Stimulated activated CD4-positive, alpha-beta T cell treated with anti-CD3 and anti-CD28 coated beads, Interleukin-15, amount 100 ng/mL, for 1 hour (primary cell): ENCODE data around the gene ATP6V1C2.
A peak's percentile ranks its signal among the peaks of the same experiment; 100 is the strongest.

Experiments
- DNase-seq, 2 donors: peaks; one replicate each; pipeline ENCODE4 v3.0.0-alpha.2; 2020; ENCODE audit warnings: low read depth in 1 of 2, low spot score in 1 of 2

Gene ATP6V1C2, protein sequence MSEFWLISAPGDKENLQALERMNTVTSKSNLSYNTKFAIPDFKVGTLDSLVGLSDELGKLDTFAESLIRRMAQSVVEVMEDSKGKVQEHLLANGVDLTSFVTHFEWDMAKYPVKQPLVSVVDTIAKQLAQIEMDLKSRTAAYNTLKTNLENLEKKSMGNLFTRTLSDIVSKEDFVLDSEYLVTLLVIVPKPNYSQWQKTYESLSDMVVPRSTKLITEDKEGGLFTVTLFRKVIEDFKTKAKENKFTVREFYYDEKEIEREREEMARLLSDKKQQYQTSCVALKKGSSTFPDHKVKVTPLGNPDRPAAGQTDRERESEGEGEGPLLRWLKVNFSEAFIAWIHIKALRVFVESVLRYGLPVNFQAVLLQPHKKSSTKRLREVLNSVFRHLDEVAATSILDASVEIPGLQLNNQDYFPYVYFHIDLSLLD

DNA sequence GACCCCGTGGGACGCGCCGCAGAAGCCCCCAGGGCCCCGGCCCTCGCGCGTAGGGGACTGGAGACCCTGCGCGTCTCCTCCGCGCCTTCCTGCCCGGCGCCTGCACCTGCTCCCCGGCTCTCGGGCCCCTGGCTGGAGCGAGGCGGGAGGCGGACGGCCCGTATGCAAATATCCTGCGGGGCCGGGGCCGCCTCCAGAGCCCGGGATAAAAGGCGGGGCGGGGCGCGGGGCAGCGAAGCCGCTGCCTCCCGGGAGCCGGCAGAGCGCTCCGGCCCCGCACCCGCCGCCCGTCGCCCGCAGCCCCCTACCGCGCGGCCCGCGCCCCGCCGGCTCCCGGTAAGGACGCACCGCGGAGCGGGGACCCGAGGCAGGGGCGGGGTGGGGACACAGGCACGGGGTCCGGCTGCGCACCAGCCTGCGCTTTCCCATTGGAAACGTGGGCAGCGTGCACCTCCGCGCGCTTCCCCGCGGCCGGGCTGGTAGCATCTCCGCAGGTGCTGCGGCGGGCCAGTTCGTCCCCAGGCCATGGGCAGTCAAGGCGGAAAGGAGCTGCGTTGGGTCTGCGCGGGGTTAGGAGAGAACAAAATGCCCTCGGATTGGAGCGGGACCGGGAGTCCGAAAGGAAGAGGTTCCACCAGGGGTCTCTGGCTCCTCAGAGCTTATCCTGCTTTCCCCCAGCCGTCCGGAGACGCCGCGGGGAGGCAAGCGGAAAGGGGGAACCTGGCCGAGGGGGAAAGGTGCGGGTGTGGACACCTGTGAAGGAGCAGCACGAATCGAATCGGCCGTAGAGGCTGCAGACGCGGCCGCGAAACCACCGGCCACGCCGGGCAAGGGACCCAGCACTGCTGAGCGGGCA is at the start of gene ATP6V1C2:
ATP6V1C2 (plus strand) TSS at position 235 of the 856 bp plus-strand sequence. CDS start 1,220 bp downstream, outside the sequence.
- no peak for DNase-seq

DNA sequence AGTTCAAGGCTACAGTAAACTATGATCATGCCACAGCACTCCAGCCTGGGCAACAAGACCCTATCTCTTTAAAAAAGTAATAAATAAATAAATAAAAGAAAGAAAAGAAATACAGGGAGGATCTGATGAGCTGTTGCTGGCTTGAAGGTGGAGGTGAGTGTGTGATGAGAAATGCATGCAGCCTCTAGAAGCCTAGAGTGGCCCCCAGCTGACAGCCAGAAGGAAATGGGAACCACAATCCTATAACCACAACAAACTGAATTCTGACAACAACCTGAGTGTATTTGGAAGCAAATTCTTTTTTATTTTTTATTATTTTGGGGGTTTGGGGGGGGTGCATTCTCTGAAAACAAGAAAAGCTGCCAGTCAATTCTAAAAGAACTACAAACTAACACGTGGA is 46.3 kb upstream of the ATP6V1C2 start:
- DNase-seq: no peak

DNA sequence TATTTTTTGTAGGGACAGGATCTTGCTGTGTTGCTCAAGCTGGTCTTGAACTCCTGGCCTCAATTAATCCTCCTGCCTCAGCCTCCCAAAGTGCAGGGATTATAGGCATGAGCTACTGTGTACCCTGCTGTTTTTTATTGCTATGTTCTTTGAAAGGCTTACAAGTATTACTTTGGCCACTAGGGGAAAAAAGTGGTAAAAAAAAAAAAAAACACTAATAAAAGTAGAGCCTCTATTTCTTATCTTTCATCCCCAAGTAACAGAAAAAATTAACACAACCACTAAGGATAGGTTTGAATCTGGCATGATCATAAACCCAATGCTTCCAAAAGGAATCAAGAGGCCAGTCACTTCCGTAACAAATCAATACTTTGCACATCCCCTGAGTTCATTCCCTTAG is 43.2 kb upstream of the ATP6V1C2 start:
- no peak for DNase-seq

DNA sequence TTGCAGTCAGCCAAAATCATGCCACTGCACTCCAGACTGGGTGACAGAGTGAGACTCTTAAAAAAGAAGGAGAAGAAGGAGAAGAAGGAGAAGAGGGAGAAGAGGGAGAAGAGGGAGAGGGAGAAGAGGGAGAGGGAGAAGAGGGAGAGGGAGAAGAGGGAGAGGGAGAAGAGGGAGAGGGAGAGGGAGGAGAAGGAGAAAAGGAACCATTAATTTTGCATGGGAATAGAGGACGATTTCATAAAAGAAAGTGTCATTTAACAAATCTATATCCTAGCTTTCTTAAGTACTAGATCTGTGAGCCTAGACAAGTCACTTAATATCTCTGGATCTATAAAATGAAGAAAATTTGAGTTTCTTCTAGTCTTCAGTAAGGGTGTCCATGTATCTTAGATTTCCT is 41.2 kb upstream of the ATP6V1C2 start:
- no peak for DNase-seq

DNA sequence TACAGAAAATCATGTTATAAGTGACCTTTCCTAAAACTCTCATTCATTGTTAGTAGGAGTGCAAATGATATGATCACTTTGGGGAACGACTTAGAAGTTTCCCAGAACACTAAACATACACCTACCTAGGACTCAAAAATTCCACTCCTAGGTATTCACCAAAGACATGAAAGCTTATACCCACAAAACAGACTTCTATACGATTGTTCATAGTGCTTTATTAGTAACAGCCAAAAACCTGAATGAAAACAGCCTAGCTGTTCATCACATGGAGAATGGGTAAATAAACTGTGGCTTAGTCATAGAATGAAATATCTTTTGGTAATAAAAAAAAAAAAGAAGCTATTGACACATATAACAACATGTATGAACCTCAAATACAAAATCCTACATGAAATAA is 40.5 kb upstream of the ATP6V1C2 start:
- no peak for DNase-seq

DNA sequence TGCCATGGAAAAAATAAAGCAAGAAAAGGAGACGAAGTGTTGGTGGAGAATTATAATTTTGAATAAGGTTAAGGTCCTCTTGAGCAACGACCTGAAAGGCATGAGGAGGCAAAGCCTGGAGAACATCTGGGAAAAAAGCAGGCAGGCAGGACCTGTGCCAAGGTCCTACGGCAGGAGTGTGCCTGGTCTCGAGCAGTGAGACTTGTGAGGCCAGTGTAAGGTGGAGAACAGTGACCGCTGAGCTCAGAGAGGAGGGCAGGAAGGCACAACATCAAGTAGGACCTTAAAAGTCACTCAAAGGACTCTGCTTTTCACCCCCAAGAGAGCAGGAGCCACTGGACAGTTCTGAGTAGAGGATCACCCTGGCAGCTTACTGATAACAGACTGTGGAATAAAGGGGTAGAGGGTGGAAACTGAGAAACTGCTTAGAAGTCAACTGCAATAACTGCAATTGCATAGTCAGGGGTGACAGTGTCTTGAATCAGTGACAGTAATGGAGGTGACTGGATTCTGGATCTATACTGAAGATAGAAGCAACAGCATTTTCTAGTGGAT is 35.2 kb upstream of the ATP6V1C2 start:
- no peak for DNase-seq

DNA sequence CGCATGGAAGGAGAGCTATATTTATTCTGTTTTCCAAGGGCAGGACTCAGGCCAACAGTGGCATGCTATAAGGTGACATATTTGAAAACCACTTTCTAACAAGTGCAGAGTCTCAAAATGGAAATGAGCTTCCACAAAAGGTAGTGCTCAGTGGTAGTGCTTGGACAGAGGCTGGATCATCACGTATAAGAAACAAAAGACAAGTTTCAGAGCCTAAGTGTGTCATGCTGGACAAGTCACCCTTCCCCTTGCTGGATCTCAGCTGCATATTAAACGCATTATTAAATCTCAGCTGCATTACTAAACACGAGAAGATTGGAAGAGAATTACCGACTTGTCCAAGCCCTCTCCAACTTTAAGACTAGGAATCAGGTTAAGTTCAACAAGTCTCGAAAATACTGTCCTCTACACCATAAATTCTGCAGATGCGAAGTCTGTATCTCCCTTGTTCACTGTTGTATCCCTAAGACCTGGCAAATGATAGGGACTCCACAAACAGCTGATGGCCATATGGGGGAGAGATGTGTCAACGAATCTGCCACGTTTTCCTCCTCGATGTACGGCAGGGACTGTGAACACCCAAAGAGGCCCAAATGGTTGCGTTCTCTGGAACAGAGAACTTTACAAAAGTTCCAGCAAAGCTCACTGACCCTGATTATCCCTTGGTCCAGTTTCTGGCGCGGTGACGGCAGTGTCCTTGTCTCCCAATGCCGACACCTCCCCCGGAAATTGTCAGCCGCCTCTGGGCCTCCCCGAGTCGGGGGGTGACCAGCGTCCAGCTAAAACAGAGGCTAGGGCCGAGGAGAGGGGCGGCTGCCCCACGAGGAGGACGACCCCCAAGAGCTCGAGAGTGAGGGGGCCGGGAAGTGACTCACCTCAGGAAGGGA is 32.3 kb upstream of the ATP6V1C2 start:
- DNase-seq: peak in 1 of 2 donors; percentile 7

DNA sequence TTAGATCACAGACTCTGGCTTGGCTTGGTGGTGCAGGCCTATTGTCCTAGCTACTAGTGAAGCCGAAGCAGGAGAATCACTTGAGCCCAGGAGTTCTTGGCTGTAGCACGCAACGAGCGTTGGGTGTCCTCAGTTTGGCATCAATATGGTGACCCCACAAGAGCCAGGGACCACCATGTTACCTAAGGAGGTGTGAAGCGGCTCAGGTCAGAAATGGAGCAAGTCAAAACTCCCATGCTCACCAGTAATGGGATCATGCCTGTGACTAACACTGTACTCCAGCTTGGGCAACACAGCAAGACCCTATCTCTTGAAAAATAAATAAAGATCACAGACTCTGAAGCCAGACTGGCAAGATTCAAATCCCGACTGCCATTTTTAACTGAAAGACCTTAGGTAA is 29.9 kb upstream of the ATP6V1C2 start:
- no peak for DNase-seq

DNA sequence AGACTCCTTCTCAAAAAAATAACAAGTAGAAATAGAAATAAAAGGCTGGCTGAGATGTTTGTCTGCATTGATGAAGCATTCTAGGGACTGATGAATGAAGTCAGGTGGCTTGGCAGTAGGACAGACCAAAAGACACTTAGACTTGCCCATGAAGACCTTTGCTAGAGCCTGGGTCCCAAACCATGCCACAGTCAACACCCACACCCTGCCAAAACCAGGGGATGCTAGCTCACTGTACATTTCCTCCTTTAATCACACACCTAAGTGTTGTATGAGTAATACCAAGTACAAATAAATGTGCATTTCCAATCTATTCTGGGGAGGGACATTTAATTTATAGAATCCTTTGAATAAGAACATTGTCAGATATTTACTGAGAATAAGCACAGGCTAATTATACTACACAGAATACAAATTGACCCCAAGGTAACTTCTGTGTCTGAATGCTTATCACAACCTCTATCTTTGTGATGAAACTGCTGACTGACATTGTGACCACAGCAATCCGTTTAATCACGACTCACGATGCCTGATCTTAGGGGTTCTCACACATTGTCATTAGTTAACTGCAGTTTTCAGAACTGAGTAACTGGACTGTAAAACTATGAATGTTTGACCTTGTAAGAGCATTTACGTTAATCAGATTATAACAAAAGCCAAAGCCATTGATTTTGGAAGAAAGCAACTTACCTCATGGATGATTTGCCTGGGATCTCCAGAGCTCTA is 21.2 kb upstream of the ATP6V1C2 start:
- no peak for DNase-seq

DNA sequence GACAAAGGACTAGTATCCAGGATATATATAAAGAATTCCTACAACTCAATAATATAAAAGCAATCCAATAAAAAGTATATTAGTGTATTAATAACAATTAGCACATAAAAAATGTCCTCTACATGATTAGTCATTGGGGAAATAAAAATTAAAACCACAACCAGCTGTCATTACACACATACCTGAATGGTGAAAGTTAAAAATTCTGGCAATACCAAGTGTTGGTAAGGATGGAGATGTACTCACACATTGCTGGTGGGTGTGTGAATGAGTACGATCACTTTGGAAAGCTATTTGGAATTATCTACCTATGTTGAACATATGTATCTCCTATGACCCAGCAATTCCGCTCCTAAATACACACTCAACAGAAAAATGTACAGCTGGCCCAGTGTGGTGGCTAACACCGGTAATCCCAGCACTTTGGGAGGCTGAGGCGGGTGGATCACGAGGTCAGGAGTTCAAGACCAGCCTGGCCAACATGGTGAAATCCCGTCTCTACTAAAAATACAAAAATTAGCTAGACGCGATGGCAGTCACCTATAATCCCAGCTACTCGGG is 17.3 kb upstream of the ATP6V1C2 start:
- no peak for DNase-seq

DNA sequence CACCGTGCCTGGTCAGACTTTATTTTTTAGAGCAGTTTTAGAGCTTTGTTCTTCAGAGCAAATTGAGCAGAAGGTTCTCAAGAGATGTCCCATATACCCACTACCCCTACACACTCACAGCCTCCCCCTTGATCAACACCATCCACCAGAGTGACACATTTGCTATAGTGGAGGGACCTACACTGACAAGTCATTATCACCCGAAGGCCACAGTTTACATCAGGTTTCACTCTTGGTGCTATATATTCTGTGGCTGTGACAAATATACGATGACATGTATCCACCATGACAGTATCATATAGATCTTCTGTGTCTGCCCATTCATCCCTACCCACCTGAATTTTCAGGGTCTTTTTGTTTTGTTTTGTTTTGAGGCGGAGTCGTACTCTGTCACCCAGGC is 15.4 kb upstream of the ATP6V1C2 start:
- no peak for DNase-seq

DNA sequence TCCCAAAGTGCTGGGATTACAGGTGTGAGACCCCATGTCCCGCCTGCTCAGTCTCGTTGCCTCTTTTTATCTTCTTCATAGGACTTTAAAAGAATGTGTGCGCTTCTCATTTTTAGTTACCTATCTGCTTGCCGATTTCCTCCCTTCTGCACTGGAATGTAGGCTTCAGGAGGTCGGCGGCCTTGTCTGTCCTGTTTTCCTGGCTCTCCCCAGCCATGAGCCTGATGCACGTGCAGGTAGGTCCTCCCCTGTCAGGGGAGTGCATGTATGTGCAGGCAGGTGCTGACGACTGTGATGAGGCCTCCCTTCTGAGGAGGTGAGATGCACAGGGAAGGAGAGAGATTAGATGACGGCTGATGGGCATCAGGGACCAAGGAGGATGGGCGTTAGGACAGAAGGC is 13.6 kb upstream of the ATP6V1C2 start:
- no peak for DNase-seq

DNA sequence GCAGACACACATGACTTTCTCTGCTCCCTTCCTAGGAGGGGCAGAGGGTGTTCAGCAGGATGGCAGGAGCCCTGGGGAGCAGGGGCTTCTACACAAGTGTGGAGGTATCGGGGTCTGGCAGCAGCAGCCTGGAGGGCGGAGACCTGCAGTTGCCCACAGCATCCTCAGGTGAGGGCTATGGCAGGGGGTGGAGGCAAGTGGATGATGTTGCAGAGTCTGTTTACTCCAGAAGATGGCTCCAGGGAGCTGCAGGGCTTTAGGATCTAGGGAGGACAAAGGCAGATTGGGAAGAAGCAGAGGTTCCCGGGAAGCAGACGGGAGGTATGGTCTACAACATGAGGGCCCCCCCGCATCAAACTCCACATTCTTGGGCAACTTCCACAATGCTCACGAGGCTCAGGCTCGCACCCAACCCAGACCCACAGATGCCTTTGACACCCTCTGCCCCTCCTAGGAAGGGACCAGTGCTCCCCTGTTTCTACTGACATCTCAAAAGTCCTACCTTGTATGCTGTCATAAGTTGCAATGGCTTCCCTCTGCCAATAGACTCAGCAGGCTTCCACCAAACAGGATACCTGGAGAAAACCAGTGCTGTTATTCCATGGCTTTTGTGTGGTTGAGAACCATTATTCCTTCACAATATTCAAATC is 12.0 kb upstream of the ATP6V1C2 start:
- no peak for DNase-seq

DNA sequence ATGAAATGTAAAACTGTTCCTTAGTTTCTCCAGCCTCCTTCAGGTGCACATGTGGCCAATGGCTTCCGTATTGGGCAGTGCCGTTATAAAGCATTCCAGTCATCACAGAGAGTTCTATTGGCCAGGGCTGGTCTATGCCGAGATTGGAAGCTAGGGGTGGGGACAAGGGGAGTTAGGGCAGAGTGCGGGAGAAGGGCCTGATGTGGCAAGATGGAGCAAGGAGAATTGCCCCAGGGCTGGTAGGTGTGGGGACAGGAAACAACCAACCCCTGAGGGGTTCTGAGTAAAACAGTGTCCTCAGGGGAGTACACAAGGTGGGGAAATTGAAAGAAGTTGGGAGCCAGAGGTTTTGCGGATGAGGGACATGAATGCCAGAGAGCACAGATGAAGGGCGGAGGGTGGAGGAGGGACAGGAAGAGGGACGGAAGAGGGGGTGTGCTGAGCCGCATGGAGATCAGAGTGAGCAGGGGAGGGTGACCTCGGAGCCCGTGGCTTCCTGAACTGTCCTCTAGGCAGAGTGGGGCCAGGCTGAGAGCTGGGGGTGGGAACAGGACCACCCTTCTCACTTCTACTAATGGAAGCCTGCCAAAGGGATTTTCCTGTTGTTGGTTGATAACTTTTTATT is 9.1 kb upstream of the ATP6V1C2 start:
- no peak for DNase-seq

DNA sequence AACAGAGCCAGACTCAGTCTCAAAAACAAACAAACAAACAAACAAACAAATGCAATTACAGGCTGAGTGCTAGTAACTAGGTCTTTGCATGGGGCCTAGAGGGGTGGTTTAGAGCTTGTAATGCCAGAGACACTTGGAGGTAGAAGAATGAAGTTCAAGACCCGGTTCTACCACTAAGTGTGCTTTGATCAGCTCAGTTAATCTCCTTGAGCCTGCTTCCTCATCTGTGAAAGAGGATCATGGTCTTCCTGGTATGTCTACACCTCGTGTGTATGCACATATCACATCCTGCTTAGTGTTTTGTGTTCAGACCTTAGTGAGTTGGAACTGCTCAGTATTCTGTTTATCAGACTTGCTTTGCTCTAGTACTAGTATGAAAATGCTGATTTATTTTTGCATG is 4.8 kb upstream of the ATP6V1C2 start:
- DNase-seq: no peak

DNA sequence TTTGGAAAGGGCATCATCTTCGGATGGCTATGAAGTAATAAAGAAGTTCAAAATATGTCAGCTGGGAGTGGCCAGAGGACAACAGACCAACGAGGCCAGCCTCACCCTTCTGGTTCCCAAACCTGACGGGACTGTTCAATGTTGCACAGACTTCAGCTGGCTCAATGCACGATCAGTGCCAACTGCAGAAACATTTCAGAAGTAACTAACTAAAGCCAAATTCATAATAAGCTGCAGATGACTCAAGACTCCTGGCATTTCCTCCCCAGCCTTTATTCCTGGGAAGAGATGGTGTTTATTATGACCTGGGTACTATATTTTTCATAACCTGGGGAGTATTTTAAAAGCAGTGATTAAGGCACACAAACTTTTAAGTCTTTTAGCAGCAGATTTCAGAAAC is 3.8 kb upstream of the ATP6V1C2 start:
- no peak for DNase-seq

DNA sequence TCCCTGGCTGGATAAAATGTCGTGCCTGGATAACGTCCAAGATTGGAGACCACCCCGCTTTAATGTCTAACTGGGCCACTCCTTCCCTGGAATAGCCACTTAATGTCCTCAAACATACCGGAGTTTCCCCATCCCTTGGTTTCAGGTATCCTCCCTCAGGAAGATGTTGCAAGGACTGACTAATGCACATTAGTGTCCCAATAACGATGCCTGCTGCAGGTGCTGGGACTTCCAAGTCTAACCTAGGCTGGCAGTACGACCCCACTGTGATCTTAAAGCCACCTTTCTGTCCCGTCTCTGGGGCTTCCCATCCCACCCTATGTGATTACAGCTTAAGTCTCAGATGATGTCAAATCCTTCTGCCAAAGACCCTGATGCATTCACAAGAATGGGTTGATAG is 1.1 kb upstream of the ATP6V1C2 start:
- no peak for DNase-seq

DNA sequence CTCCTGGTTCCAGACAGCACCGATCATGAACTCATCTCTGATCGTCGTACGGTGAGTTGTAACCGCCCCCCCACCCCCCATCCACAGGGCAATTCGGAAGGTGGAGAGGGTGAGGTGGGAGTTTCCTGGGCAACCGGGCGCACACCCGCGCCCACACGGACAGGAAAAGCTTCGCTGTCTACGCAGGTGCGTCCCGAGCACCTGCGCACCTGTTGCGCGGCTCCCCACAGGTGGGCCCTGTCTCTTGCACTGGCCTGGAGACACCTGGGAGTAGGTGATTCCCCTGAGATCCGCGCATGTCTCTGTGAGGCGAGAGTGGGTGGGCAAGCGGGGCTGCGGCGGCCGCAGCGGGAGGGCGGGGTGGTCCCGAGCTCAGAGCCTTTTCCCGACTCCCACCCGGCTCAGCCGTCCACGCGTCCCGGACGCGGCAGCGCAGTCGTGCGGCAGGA is 459 bp upstream of the ATP6V1C2 start:
- no peak for DNase-seq

DNA sequence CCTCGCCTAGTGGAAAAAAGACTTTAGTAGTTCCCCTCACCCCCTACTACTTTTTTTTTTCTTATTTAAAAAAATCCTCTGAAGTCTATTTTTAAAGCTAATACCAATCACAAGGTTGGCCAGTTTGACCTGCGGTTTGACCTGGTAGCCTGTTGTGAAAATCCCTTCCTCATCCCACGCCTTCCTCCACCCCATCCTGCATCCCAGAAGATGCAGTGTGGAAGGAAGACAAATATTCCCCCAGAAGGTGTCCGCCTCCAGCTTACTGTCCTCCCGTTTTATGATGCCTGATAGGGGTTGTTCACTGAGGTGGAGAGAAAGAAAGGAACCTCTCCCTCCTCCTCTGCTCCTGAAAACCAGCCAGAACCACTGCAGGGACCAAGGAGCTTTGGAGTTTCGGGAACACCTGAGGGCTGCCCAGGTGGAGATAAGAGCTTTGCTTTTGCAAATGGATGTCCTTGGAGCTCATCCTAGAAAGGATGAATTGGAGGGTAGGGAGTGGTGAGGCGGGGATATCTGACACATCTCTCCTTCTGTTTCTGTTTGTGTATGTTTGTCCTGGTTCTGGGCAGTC is 909 bp downstream of the ATP6V1C2 start:
- no peak for DNase-seq
